H9 (cell line): Measurements from ENCODE around the gene AJAP1. TPM values are rescaled to one million over a fixed set of nuclear protein-coding genes. Genes with fewer than 3 reads are reported as not detected.

Experiments used
- DNase-seq: peaks from one replicate; pipeline ENCODE4 v3.0.0-alpha.2; 2017
- H2AFZ ChIP-seq: one replicate; pipeline ENCODE4 v1.6.1; 2013; ENCODE audit warnings: mild to moderate bottlenecking, low read length, control low read depth, moderate library complexity
- H2AK5ac ChIP-seq: 2 replicates; pipeline ENCODE4 v1.6.1; 2013; ENCODE audit warnings: low read length, control low read depth, mixed read lengths; ENCODE audit not compliant: insufficient read length
- H2BK120ac ChIP-seq: one replicate; pipeline ENCODE4 v1.6.1; 2013; ENCODE audit warnings: low read depth, mild to moderate bottlenecking, low read length, control low read depth, inconsistent platforms; ENCODE audit not compliant: poor library complexity, severe bottlenecking
- H2BK12ac ChIP-seq: 2 replicates; pipeline ENCODE4 v1.6.1; 2013; ENCODE audit warnings: low read length, control low read depth, mixed read lengths, low read depth; ENCODE audit not compliant: insufficient read length
- H2BK15ac ChIP-seq: 2 replicates; pipeline ENCODE4 v1.6.1; 2013; ENCODE audit warnings: low read depth, low read length, control low read depth
- H2BK20ac ChIP-seq: one replicate; pipeline ENCODE4 v1.6.1; 2013; ENCODE audit warnings: low read depth, mild to moderate bottlenecking, low read length, control low read depth, inconsistent platforms; ENCODE audit not compliant: poor library complexity, severe bottlenecking
- H2BK5ac ChIP-seq: 2 replicates; pipeline ENCODE4 v1.6.1; 2013; ENCODE audit warnings: low read length, control low read depth, mixed read lengths; ENCODE audit not compliant: insufficient read length
- H3K14ac ChIP-seq: 2 replicates; pipeline ENCODE4 v1.6.1; 2013; ENCODE audit warnings: low read length, control low read depth; ENCODE audit not compliant: insufficient read depth
- H3K18ac ChIP-seq: 2 replicates; pipeline ENCODE4 v1.6.1; 2013; ENCODE audit warnings: low read depth, mild to moderate bottlenecking, mixed read lengths, low read length, control low read depth; ENCODE audit not compliant: insufficient read length
- H3K23ac ChIP-seq: 2 replicates; pipeline ENCODE4 v1.6.1; 2013; ENCODE audit warnings: low read length, control low read depth, mixed read lengths, low read depth; ENCODE audit not compliant: insufficient read length
- H3K23me2 ChIP-seq: 2 replicates; pipeline ENCODE4 v1.6.1; 2013; ENCODE audit warnings: low read depth, mild to moderate bottlenecking, mixed read lengths, low read length, control low read depth; ENCODE audit not compliant: insufficient read length, poor library complexity, severe bottlenecking
- H3K27ac ChIP-seq: 2 replicates; pipeline ENCODE4 v1.5.1; 2013; ENCODE audit warnings: low read length, control low read depth, mixed read lengths, low read depth; ENCODE audit not compliant: insufficient read length
- H3K27me3 ChIP-seq: 2 replicates; pipeline ENCODE4 v1.6.1; 2013; ENCODE audit warnings: low read length, control low read depth, inconsistent platforms; ENCODE audit not compliant: insufficient read depth
- H3K4ac ChIP-seq: 2 replicates; pipeline ENCODE4 v1.6.1; 2013; ENCODE audit warnings: low read depth, mild to moderate bottlenecking, control low read depth, inconsistent platforms, low read length, moderate library complexity
- H3K4me1 ChIP-seq: 2 replicates; pipeline ENCODE4 v1.6.1; 2013; ENCODE audit warnings: low read length, control low read depth, inconsistent platforms; ENCODE audit not compliant: insufficient read depth
- H3K4me2 ChIP-seq: 2 replicates; pipeline ENCODE4 v1.6.1; 2013; ENCODE audit warnings: low read length, control low read depth, mixed read lengths; ENCODE audit not compliant: insufficient read length, insufficient read depth
- H3K56ac ChIP-seq: 2 replicates; pipeline ENCODE4 v1.6.1; 2013; ENCODE audit warnings: low read depth, mild to moderate bottlenecking, mixed read lengths, low read length, control low read depth; ENCODE audit not compliant: insufficient read length
- H3K79me1 ChIP-seq: 2 replicates; pipeline ENCODE4 v1.6.1; 2013; ENCODE audit warnings: low read depth, mild to moderate bottlenecking, moderate library complexity, low read length, control low read depth, inconsistent platforms; ENCODE audit not compliant: insufficient read depth, poor library complexity, severe bottlenecking
- H3K79me2 ChIP-seq: 2 replicates; pipeline ENCODE4 v1.6.1; 2013; ENCODE audit warnings: low read length, control low read depth, inconsistent platforms; ENCODE audit not compliant: insufficient read depth
- H3K9ac ChIP-seq: 2 replicates; pipeline ENCODE4 v1.6.1; 2013; ENCODE audit warnings: low read length, control low read depth, mixed read lengths; ENCODE audit not compliant: insufficient read length; ENCODE audit errors: extremely low read depth
- H3K9me3 ChIP-seq: one replicate; pipeline ENCODE4 v1.6.1; 2013; ENCODE audit warnings: low read depth, low read length, inconsistent platforms; ENCODE audit not compliant: control insufficient read depth
- H3T11ph ChIP-seq: one replicate; pipeline ENCODE4 v1.6.1; 2013; ENCODE audit warnings: mild to moderate bottlenecking, low read length, control low read depth, inconsistent platforms
- H4K20me1 ChIP-seq: one replicate; pipeline ENCODE4 v1.6.1; 2013; ENCODE audit not compliant: control insufficient read depth, insufficient read length, insufficient read depth
- H4K5ac ChIP-seq: 2 replicates; pipeline ENCODE4 v1.6.1; 2013; ENCODE audit warnings: low read depth, mild to moderate bottlenecking, mixed read lengths, low read length, control low read depth; ENCODE audit not compliant: insufficient read length
- H4K8ac ChIP-seq: replicated peaks from 2 replicates; pipeline ENCODE4 v1.6.1; 2013; ENCODE audit warnings: low read length, control low read depth, mixed read lengths, low read depth; ENCODE audit not compliant: insufficient read length
- H4K91ac ChIP-seq: 2 replicates; pipeline ENCODE4 v1.6.1; 2013; ENCODE audit warnings: low read depth, mild to moderate bottlenecking, moderate library complexity, mixed read lengths, low read length, control low read depth; ENCODE audit not compliant: insufficient read length
- H3K27ac Mint-ChIP-seq, 3 experiments: 2 replicates in 2 of 3; 3 replicates in 1 of 3; pipeline ENCODE4 v1.8.0; 2020 to 2021; ENCODE audit warnings: mixed read lengths in 3 of 3, mild to moderate bottlenecking in 1 of 3, moderate library complexity in 1 of 3
- H3K27me3 Mint-ChIP-seq: 2 replicates; pipeline ENCODE4 v1.8.0; 2021; ENCODE audit warnings: low read depth, mild to moderate bottlenecking, moderate library complexity, mixed read lengths
- H3K36me3 Mint-ChIP-seq, 3 experiments: 2 replicates in 2 of 3; 3 replicates in 1 of 3; pipeline ENCODE4 v1.8.0; 2020 to 2021; ENCODE audit warnings: low read depth in 3 of 3, mixed read lengths in 3 of 3; ENCODE audit not compliant: insufficient read depth in 1 of 3
- H3K4me1 Mint-ChIP-seq, 2 experiments: 2 replicates each; pipeline ENCODE4 v1.8.0; 2020; ENCODE audit warnings: mixed read lengths in 2 of 2
- H3K4me3 Mint-ChIP-seq, 2 experiments: 2 replicates in 1 of 2; 3 replicates in 1 of 2; pipeline ENCODE4 v1.8.0; 2020 to 2021; ENCODE audit warnings: mild to moderate bottlenecking in 2 of 2, mixed read lengths in 2 of 2, moderate library complexity in 1 of 2
- H3K9me3 Mint-ChIP-seq, 2 experiments: 2 replicates in 1 of 2; 3 replicates in 1 of 2; pipeline ENCODE4 v1.8.0; 2020; ENCODE audit warnings: mild to moderate bottlenecking in 2 of 2, mixed read lengths in 2 of 2, moderate library complexity in 1 of 2
- CTCF ChIP-seq: fragments of 200-600 bp; sonication (generic); conservative IDR thresholded peaks from 3 replicates; pipeline ENCODE4 v1.8.0; 2021; ENCODE audit warnings: antibody characterized with exemption, mild to moderate bottlenecking
- WGBS: extraction: QIAGEN DNeasy Blood & Tissue Kit; methylation state at CpG from one replicate; pipeline ENCODE4 v1.1.7; 2013; ENCODE audit warnings: missing lambda C conversion rate, low lambda C conversion rate, mixed read lengths; ENCODE audit not compliant: insufficient read length; ENCODE audit errors: extremely low coverage; 5-methylcytosine and 5-hydroxymethylcytosine counted together
- total RNA-seq: library from RNA; stranded (reverse); gene quantifications from 2 replicates; pipeline ENCODE4 v1.2.1, GENCODE V29; 2021

Gene AJAP1
- total RNA-seq, 1 experiment from 2014 or later, result 8.6 TPM

- no peak overlapping the region for H4K91ac ChIP-seq
- no peak for TF ChIP-seq CTCF
- H3K27me3 ChIP-seq, result peaks cover 2% of the 10 kb centered on the region; the same call in 1 of the 2 replicates
- H3K9ac ChIP-seq, result no peak overlapping the region
- Mint-ChIP-seq H3K4me3 (no peak overlapping the region), H3K4me1 (peaks cover 40 to 41% of the 10 kb centered on the region in 2 experiments), H3K27me3 (peaks cover 56% of the 10 kb centered on the region), H3K9me3 (peaks cover 5 to 12% of the 10 kb centered on the region in 2 experiments), H3K27ac (no peak overlapping the region; a peak in 1 of 7 replicates), H3K36me3 (peaks cover 10 to 14% (median 12%) of the 10 kb centered on the region in 3 experiments; a peak in 6 of 7 replicates)
- H3K79me1 ChIP-seq, result no peaks in the 10 kb centered on the region
- no peak overlapping the region for H2BK15ac ChIP-seq
- no peak overlapping the region for H2AK5ac ChIP-seq
- H4K5ac ChIP-seq, result no peak overlapping the region
- H3K4me2 ChIP-seq, result no peak overlapping the region
- no peak overlapping the region for H4K8ac ChIP-seq
- H3K79me2 ChIP-seq, result peaks cover 2% of the 10 kb centered on the region; the same call in 1 of the 2 replicates
- H3K56ac ChIP-seq, result no peak overlapping the region
- H3K23me2 ChIP-seq, result no peaks in the 10 kb centered on the region
- no peak overlapping the region for H2BK20ac ChIP-seq
- no peak for DNase-seq
- H2AFZ ChIP-seq, result no peak overlapping the region
- H3K14ac ChIP-seq, result no peak overlapping the region
- H2BK120ac ChIP-seq, result no peak overlapping the region
- H2BK5ac ChIP-seq, result no peak overlapping the region
- peaks cover 4% of the 10 kb centered on the region for H4K20me1 ChIP-seq
- H3K9me3 ChIP-seq, result no peaks in the 10 kb centered on the region
- peaks cover 4% of the 10 kb centered on the region; the same call in 1 of the 2 replicates for H3K4me1 ChIP-seq
- no peak overlapping the region for H3K27ac ChIP-seq
- H3T11ph ChIP-seq, result no peak overlapping the region
- H3K23ac ChIP-seq, result no peak overlapping the region
- H2BK12ac ChIP-seq, result no peak overlapping the region
- no peak overlapping the region for H3K18ac ChIP-seq
- WGBS, result no CpG with 5 or more reads among the region's 12 CpGs
- H3K4ac ChIP-seq, result no peak overlapping the region
Observed at GRCh38 chr1:4713669-4714068, 59.3 kb downstream of the AJAP1 start.
